NCI-H1694 (cell line): ENCODE results near the gene CELSR2.

Source experiments
- DNase-seq: peaks from one replicate; lab custom pipeline; 2025; lab: John Stamatoyannopoulos, UW

The CELSR2 gene

DNA sequence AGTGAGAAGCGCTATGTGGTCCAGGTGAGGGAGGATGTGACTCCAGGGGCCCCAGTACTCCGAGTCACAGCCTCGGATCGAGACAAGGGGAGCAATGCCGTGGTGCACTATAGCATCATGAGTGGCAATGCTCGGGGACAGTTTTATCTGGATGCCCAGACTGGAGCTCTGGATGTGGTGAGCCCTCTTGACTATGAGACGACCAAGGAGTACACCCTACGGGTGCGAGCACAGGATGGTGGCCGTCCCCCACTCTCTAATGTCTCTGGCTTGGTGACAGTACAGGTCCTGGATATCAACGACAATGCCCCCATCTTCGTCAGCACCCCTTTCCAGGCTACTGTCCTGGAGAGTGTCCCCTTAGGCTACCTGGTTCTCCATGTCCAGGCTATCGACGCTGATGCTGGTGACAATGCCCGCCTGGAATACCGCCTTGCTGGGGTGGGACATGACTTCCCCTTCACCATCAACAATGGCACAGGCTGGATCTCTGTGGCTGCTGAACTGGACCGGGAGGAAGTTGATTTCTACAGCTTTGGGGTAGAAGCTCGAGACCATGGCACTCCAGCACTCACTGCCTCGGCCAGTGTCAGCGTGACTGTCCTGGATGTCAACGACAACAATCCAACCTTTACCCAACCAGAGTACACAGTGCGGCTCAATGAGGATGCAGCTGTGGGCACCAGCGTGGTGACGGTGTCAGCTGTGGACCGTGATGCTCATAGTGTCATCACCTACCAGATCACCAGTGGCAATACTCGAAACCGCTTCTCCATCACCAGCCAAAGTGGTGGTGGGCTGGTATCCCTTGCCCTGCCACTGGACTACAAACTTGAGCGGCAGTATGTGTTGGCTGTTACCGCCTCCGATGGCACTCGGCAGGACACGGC, 2.2 kb downstream of the CELSR2 start:
- no peak for DNase-seq

DNA sequence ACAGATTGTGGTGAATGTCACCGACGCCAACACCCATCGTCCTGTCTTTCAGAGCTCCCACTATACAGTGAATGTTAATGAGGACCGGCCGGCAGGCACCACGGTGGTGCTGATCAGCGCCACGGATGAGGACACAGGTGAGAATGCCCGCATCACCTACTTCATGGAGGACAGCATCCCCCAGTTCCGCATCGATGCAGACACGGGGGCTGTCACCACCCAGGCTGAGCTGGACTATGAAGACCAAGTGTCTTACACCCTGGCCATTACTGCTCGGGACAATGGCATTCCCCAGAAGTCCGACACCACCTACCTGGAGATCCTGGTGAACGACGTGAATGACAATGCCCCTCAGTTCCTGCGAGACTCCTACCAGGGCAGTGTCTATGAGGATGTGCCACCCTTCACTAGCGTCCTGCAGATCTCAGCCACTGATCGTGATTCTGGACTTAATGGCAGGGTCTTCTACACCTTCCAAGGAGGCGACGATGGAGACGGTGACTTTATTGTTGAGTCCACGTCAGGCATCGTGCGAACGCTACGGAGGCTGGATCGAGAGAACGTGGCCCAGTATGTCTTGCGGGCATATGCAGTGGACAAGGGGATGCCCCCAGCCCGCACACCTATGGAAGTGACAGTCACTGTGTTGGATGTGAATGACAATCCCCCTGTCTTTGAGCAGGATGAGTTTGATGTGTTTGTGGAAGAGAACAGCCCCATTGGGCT, 3.0 kb downstream of the CELSR2 start:
- DNase-seq = no peak

GRCh38 chr1:109252893-109253802, 3.8 kb downstream of the CELSR2 start:
- DNase-seq = peak; percentile 89

DNA sequence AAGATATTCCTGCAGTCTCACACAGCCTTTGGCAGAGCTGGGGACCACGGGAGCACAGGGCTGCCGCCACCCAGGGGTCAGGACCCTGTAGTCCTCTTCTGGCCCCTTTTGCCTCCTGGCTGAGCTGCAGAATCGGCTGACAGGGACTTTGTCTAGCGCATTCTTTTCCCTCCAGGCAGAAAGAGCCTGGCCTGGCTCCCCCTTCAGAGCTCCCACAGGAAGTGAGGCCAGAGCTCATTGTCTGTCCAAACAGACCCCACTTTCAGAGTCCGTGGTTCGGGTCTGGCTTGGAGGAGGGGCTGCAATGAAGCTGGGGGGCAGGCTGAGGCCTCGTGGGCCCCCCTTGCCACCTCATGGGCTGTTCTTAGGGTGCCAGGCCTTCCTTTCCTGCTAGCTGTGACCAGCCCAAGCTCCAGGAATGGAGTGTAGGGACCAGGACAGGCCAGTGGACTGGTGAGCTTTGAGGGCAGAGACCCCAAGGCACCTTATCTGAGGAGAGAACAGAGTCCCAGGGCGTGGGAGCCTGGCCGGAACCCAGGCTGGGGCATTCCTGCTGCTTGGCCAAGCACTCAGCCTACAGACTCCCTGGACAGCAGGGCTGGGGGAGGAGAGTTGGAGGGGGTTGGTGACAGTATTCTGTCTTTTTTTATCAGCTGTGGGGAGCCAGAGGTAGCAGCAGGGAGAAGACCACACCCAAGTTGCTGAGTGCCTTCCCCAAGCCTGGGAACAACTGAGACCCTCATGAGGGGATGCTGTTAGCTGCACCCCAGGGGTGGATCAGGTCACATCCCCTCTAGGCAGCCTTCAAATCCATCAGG, 4.7 kb downstream of the CELSR2 start:
- peak; percentile 18 for DNase-seq

- DNase-seq = no peak
These were observed 5.3 kb downstream of the CELSR2 start for GRCh38 chr1:109254621-109255096.

- DNase-seq = no peak
These were observed 5.8 kb downstream of the CELSR2 start for GRCh38 chr1:109255097-109255651.

DNA sequence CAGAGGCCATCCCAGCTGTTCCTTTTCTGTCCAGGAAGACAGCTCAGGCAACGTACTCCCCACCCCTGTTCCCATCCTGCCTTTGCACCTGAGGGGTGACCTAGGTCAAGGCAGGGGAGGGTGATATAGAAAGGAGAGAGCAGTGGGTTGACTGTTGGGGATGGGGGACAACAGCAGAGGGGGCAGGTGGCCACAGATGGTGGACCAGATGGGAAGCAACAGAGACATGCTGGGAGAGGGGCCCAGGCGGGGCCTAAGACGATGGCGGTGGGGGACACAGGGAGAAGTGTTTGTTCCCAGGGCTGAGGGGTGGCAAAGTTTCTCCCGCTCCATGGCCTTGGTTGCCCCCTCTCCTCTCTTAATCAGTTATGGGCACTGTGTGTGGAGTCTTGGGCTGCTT, 6.3 kb downstream of the CELSR2 start:
- peak; percentile 78 for DNase-seq

DNA sequence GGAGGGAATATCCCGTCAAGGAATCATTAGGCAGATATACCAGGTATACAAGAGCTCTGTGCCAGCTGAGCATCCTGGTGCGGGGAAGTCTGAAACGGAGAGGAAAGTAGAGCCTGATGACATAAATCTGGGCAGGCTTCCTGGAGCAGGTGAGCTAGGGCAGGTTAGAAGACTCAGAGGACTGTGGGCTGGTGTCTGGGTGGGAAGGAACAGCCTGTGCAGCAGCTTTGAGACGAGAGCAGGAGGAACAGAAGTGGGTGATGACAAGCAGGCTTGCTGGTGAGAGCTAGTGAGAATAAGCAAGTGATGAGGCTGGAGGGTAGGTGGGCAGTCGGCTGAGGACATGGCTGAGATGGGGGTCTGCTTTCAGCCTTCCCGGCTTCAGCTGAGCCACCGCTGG, 6.7 kb downstream of the CELSR2 start:
- DNase-seq = no peak

DNA sequence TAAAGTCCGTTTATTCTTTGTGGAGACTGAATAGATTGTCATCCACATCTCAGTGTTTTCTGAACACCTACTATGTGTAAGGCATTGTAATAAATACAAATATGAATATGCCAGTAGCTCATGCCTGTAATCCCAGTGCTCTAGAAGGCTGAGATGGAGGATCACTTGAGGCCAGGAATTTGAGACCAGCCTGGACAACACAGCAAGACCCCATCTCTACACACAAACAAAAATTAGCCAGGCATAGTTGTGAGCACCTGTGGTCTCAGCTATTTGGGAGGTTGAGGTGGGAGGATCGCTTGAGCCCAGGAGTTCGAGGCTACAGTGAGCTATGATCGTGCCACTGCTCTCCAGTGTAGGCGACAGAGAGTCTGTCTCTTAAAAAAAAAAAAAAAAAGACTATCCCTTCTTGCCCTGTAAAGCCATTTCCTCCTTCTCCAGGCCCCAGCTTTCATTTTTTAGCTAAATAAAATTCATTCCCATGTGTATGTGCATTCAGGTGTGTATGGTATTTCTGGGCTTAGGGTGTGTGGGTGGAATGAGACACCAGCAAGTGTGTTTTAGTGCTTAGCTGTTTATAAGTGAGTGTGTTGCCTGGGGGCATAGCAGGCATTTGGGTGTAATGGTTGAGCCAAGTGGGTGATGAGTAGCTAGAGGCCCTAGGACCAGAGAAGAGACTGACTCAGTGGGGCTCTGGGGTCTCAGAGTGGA, 7.8 kb downstream of the CELSR2 start:
- DNase-seq = no peak

GRCh38 chr1:109257682-109258421, 8.5 kb downstream of the CELSR2 start:
- DNase-seq = no peak

DNA sequence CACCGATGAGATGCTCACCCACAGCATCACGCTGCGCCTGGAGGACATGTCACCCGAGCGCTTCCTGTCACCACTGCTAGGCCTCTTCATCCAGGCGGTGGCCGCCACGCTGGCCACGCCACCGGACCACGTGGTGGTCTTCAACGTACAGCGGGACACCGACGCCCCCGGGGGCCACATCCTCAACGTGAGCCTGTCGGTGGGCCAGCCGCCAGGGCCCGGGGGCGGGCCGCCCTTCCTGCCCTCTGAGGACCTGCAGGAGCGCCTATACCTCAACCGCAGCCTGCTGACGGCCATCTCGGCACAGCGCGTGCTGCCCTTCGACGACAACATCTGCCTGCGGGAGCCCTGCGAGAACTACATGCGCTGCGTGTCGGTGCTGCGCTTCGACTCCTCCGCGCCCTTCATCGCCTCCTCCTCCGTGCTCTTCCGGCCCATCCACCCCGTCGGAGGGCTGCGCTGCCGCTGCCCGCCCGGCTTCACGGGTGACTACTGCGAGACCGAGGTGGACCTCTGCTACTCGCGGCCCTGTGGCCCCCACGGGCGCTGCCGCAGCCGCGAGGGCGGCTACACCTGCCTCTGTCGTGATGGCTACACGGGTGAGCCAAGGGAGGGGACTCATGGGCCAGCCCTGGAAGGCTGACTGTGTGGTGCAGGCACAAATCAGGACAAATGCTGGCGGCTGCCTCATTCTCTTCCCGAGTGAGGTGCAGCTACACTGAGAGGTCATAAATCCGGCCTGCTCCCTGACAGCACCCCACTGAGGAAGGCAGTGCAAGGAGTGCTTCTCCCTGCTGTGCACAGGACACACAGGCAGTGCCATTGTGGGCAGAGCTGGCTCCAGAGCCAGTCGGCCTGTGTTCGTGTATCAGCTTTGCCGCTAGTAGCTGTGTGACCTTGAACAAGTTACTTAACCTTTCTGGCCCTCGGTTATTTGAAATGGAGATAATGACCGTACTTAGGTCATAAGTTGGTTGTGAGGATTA, 9.4 kb downstream of the CELSR2 start:
- no peak for DNase-seq

DNA sequence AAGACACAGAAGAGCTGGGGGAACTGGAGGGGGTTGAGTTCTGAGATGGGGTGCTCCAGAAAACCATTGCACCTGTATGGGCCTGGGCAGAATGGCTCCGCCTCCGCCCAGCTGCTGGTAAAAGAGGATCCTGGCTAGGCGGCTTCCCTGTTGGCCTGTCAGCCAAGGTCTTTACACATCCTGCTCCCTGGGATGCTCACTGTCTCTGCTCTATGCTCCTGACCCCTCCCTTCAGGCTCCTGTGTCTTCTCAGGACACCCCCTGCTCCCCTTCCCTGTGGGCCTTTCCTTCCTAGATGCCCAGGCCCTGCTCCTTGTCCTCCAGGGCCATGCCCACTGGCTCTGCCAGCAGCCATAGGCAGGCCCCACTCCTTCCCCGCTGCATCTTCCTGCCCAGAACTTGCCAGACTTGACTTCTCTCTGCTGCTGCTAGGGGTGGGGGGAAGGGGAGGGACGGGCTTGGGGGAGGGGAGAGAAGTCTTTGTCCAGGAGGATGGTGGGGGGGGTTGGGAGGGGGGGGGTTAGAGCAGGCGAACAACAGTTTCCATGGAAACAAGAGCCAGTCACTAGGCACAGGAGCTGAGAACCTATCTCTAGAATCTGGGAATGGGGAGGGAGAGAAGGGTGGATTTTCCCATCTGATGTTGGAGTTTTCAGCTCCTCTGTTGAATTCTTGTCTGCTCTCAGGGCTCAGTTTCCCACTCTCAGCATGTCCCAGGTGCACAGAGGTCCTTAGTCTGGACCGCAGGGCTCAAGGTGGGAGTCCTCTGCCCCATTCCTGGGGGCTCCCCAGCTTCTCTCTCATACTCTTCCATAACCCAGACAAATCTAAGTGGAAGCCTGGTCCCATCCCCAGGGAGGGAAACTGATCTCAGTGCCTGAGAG, 10.6 kb downstream of the CELSR2 start:
- no peak for DNase-seq

- DNase-seq = no peak
These were observed 11.7 kb downstream of the CELSR2 start for GRCh38 chr1:109261006-109261405.

DNA sequence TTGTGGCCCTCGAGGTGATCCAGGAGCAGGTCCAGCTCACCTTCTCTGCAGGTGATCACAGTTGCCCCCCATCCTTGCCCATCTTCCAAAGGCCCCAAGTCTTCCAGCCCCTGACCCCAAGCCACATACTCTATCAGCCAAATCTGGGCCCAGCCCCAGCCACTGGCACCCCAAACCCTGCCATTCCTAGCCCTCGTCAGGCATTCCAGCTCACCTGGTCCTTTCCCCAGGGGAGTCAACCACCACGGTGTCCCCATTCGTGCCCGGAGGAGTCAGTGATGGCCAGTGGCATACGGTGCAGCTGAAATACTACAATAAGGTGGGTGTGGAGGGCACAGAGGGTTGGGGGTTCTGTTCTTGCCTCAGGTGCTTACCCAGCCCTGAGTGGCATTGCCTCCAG, 12.2 kb downstream of the CELSR2 start:
- DNase-seq = no peak

- DNase-seq = no peak
These were observed 13.1 kb downstream of the CELSR2 start for GRCh38 chr1:109262231-109263055.

DNA sequence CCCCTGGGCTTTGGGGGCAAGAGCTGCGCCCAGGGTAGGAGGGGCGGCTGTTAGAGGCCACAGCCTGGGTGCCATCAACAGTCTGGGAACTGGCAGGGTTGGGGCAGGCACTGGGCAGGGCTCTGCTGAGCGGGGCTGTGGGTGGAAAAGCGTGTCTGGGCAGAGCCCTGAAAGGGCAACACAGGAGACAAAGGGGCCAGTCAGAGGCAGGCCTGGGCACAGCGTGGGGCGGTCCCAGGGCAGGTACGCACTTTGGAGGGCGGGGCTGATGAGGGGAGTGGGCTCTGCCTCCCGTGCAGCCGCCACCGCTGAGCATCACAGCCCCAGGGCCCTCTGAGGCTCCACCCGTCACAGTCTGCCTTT, 13.9 kb downstream of the CELSR2 start:
- DNase-seq = peak; percentile 29
